Measurements from ENCODE around the gene IL12RB1. TPM values are rescaled to one million over a fixed set of nuclear protein-coding genes. Genes with fewer than 3 reads are reported as not detected.

IL12RB1 gene
- total and polyA plus RNA-seq, 2 of the 8 experiments (the other 6 are each of a cell fraction or from before 2014, with no cell fraction given) = 0.03 TPM; not detected in 1

DNA sequence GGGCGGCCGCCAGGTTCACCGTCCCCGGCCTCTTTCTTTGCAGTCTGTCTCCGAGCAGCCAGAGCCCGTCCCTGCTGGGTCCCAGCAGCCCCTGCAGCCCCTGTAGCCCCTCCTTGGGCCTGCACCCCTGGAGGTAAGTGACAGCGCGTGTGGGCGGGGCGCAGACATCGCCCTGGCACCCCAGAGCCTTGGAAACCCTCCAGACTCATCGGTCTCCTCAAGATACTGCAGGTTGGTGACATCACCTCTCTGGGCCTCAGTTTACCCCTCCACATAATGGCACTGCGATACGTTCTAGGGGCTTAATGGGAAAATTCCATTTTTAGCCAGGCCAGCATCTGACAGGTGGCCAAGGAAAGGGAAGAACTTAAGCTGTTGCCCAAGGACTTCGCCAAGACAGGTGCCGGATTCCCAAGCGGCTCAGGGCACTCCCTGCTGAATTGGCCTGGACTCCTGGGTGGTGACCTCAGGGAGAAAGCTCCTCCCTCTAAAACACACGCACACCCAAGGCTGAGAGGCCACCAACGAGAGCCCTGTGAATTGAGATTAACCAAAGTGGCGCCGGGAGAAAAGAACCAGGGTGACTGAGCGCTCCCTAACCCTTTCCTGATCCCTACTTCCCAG is 24.0 kb upstream of the IL12RB1 start (continued):
- TF ChIP-seq, protein P1, sequence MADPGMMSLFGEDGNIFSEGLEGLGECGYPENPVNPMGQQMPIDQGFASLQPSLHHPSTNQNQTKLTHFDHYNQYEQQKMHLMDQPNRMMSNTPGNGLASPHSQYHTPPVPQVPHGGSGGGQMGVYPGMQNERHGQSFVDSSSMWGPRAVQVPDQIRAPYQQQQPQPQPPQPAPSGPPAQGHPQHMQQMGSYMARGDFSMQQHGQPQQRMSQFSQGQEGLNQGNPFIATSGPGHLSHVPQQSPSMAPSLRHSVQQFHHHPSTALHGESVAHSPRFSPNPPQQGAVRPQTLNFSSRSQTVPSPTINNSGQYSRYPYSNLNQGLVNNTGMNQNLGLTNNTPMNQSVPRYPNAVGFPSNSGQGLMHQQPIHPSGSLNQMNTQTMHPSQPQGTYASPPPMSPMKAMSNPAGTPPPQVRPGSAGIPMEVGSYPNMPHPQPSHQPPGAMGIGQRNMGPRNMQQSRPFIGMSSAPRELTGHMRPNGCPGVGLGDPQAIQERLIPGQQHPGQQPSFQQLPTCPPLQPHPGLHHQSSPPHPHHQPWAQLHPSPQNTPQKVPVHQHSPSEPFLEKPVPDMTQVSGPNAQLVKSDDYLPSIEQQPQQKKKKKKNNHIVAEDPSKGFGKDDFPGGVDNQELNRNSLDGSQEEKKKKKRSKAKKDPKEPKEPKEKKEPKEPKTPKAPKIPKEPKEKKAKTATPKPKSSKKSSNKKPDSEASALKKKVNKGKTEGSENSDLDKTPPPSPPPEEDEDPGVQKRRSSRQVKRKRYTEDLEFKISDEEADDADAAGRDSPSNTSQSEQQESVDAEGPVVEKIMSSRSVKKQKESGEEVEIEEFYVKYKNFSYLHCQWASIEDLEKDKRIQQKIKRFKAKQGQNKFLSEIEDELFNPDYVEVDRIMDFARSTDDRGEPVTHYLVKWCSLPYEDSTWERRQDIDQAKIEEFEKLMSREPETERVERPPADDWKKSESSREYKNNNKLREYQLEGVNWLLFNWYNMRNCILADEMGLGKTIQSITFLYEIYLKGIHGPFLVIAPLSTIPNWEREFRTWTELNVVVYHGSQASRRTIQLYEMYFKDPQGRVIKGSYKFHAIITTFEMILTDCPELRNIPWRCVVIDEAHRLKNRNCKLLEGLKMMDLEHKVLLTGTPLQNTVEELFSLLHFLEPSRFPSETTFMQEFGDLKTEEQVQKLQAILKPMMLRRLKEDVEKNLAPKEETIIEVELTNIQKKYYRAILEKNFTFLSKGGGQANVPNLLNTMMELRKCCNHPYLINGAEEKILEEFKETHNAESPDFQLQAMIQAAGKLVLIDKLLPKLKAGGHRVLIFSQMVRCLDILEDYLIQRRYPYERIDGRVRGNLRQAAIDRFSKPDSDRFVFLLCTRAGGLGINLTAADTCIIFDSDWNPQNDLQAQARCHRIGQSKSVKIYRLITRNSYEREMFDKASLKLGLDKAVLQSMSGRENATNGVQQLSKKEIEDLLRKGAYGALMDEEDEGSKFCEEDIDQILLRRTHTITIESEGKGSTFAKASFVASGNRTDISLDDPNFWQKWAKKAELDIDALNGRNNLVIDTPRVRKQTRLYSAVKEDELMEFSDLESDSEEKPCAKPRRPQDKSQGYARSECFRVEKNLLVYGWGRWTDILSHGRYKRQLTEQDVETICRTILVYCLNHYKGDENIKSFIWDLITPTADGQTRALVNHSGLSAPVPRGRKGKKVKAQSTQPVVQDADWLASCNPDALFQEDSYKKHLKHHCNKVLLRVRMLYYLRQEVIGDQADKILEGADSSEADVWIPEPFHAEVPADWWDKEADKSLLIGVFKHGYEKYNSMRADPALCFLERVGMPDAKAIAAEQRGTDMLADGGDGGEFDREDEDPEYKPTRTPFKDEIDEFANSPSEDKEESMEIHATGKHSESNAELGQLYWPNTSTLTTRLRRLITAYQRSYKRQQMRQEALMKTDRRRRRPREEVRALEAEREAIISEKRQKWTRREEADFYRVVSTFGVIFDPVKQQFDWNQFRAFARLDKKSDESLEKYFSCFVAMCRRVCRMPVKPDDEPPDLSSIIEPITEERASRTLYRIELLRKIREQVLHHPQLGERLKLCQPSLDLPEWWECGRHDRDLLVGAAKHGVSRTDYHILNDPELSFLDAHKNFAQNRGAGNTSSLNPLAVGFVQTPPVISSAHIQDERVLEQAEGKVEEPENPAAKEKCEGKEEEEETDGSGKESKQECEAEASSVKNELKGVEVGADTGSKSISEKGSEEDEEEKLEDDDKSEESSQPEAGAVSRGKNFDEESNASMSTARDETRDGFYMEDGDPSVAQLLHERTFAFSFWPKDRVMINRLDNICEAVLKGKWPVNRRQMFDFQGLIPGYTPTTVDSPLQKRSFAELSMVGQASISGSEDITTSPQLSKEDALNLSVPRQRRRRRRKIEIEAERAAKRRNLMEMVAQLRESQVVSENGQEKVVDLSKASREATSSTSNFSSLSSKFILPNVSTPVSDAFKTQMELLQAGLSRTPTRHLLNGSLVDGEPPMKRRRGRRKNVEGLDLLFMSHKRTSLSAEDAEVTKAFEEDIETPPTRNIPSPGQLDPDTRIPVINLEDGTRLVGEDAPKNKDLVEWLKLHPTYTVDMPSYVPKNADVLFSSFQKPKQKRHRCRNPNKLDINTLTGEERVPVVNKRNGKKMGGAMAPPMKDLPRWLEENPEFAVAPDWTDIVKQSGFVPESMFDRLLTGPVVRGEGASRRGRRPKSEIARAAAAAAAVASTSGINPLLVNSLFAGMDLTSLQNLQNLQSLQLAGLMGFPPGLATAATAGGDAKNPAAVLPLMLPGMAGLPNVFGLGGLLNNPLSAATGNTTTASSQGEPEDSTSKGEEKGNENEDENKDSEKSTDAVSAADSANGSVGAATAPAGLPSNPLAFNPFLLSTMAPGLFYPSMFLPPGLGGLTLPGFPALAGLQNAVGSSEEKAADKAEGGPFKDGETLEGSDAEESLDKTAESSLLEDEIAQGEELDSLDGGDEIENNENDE (IDR thresholded peaks at IDR 0.05; ENCODE audit: insufficient replicate concordance, low read length) = no peak
- no peak for TF ChIP-seq BACH1 (IDR thresholded peaks at IDR 0.05; ENCODE audit: low read length)
- TF ChIP-seq CHD2 (IDR thresholded peaks at IDR 0.05; ENCODE audit: low read length) = no peak
- no peak for TF ChIP-seq TAF7 (optimal IDR thresholded peaks at IDR 0.05; ENCODE audit: borderline replicate concordance, low read depth, low read length)
- no peak for TF ChIP-seq CBX5 (IDR thresholded peaks at IDR 0.05; ENCODE audit: low read depth, low read length)
